Loucy (cell line): ENCODE results near the gene SLC15A1.

Experiments
- CTCF ChIP-seq: fragments of 200-600 bp; sonication (generic); conservative IDR thresholded peaks from 2 replicates; pipeline ENCODE4 v1.5.1; 2014; ENCODE audit warnings: mild to moderate bottlenecking, antibody characterized with exemption, low read length
- EZH2phosphoT487 ChIP-seq: fragments of 200-600 bp; IDR thresholded peaks from 2 replicates; pipeline ENCODE4 v1.6.1; 2018; ENCODE audit warnings: antibody characterized with exemption, mild to moderate bottlenecking, moderate library complexity, borderline replicate concordance

- no peak for TF ChIP-seq CTCF
- no peak for TF ChIP-seq EZH2phosphoT487
Observed at GRCh38 chr13:98668155-98668554, 84.3 kb downstream of the SLC15A1 start.
